B cell (primary cell): Measurements from ENCODE around the gene CADM1. TPM values are rescaled to one million over a fixed set of nuclear protein-coding genes. Genes with fewer than 3 reads are reported as not detected.

ENCODE experiments used
- ATAC-seq: fragments of 200-7000 bp; cut with Tn5 transposase; one replicate; pipeline ENCODE4 v1.10.0; 2021; ENCODE audit warnings: low read depth, mild to moderate bottlenecking, moderate number of reproducible peaks, moderate library complexity
- CTCF ChIA-PET: fragments of 350-600 bp; sonication (Branson Sonifier 250); formaldehyde crosslinking; loops from one replicate; lab custom pipeline; 2021; ENCODE audit warnings: antibody characterized with exemption, inconsistent platforms; lab: Charles Lee
- POLR2A ChIA-PET: fragments of 350-600 bp; sonication (Branson Sonifier 250); formaldehyde crosslinking; loops from one replicate; lab custom pipeline; 2021; ENCODE audit warnings: antibody characterized with exemption; lab: Charles Lee
- DNase-seq: peaks from one replicate; pipeline ENCODE4 v3.0.0; 2013
- H2AFZ ChIP-seq: 2 replicates; pipeline ENCODE4 v1.6.1; 2012; ENCODE audit warnings: mild to moderate bottlenecking, low read depth, low read length; ENCODE audit not compliant: insufficient read depth, poor library complexity, severe bottlenecking
- H3K27ac ChIP-seq, 2 donors: 1 replicate in 1 of 2; 2 replicates in 1 of 2; pipeline ENCODE4 v1.5.1; 2012 to 2013; ENCODE audit warnings: low read length in 2 of 2, mild to moderate bottlenecking in 2 of 2, moderate library complexity in 1 of 2
- H3K27me3 ChIP-seq, 4 experiments: fragments of 200-600 bp in 1 of 4; sonication (generic) in 1 of 4; replicated peaks in 1 of 4; 1 replicate in 2 of 4; 2 replicates in 2 of 4; pipeline versions ENCODE4 v1.6.1 to v1.7.0; 2013 to 2016; ENCODE audit warnings: low read length in 3 of 4, mild to moderate bottlenecking in 2 of 4, mixed read lengths in 1 of 4, moderate library complexity in 1 of 4; ENCODE audit not compliant: insufficient read depth in 4 of 4, control insufficient read depth in 3 of 4; ENCODE audit errors: control extremely low read depth in 1 of 4
- H3K36me3 ChIP-seq, 2 experiments: replicated peaks in 1 of 2; 1 replicate in 1 of 2; 2 replicates in 1 of 2; pipeline versions ENCODE4 v1.6.1 to v1.7.1; 2013; ENCODE audit warnings: low read length in 1 of 2; ENCODE audit not compliant: insufficient read depth in 2 of 2, control insufficient read depth in 1 of 2; ENCODE audit errors: control extremely low read depth in 1 of 2, extremely low read depth in 1 of 2
- H3K4me1 ChIP-seq, 2 donors: fragments of 200-600 bp in 1 of 2; sonication (generic) in 1 of 2; 1 replicate in 1 of 2; 2 replicates in 1 of 2; pipeline versions ENCODE4 v1.5.1 to v1.6.1; 2013 to 2017; ENCODE audit warnings: low read length in 2 of 2; ENCODE audit not compliant: control insufficient read depth in 2 of 2, insufficient read depth in 2 of 2
- H3K4me2 ChIP-seq: replicated peaks from 2 replicates; pipeline ENCODE3; 2012; ENCODE audit warnings: mild to moderate bottlenecking, low read depth, low read length; ENCODE audit not compliant: poor library complexity, severe bottlenecking
- H3K4me3 ChIP-seq, 5 experiments: fragments of 200-600 bp in 1 of 5; sonication (generic) in 1 of 5; 1 replicate in 3 of 5; 2 replicates in 2 of 5; pipeline versions ENCODE4 v1.5.1 to v1.7.0; 2011 to 2016; ENCODE audit warnings: low read length in 4 of 5, mild to moderate bottlenecking in 4 of 5, low read depth in 2 of 5, control low read depth in 1 of 5, moderate library complexity in 1 of 5; ENCODE audit not compliant: insufficient read depth in 1 of 5; ENCODE audit errors: control extremely low read depth in 1 of 5, extremely low read depth in 1 of 5
- H3K79me2 ChIP-seq: fragments of 200-600 bp; sonication (generic); one replicate; pipeline ENCODE4 v1.6.0; 2016; ENCODE audit warnings: low read length; ENCODE audit not compliant: control insufficient read depth, insufficient read depth
- H3K9ac ChIP-seq: fragments of 200-600 bp; sonication (generic); 2 replicates; pipeline ENCODE4 v1.6.1; 2017; ENCODE audit warnings: mild to moderate bottlenecking, low read length, moderate library complexity
- H3K9me3 ChIP-seq, 3 donors: one replicate each; pipeline versions ENCODE4 v1.6.1 to v1.7.1; 2013; ENCODE audit warnings: low read length in 2 of 3; ENCODE audit not compliant: control insufficient read depth in 2 of 3, insufficient read depth in 1 of 3; ENCODE audit errors: control extremely low read depth in 1 of 3
- H4K20me1 ChIP-seq: 2 replicates; pipeline ENCODE4 v1.6.0; 2012; ENCODE audit warnings: mild to moderate bottlenecking, low read length; ENCODE audit not compliant: insufficient read depth, control insufficient read depth, poor library complexity, severe bottlenecking
- H3K27ac Mint-ChIP-seq: one replicate; pipeline ENCODE4 v1.8.0; 2021; ENCODE audit warnings: mixed read lengths
- H3K27me3 Mint-ChIP-seq: one replicate; pipeline ENCODE4 v1.8.0; 2021; ENCODE audit warnings: mixed read lengths
- H3K4me1 Mint-ChIP-seq: one replicate; pipeline ENCODE4 v1.8.0; 2021; ENCODE audit warnings: mixed read lengths
- H3K4me3 Mint-ChIP-seq: one replicate; pipeline ENCODE4 v1.8.0; 2021; ENCODE audit warnings: mixed read lengths
- H3K9me3 Mint-ChIP-seq: one replicate; pipeline ENCODE4 v1.8.0; 2022; ENCODE audit warnings: mixed read lengths; ENCODE audit not compliant: insufficient read depth
- CTCF ChIP-seq: fragments of 200-600 bp; IDR thresholded peaks from one replicate; pipeline ENCODE4 v1.8.0; 2022; ENCODE audit warnings: antibody characterized with exemption, mild to moderate bottlenecking
- EZH2 ChIP-seq: IDR thresholded peaks from 2 replicates; pipeline ENCODE4 v1.6.1; 2012; ENCODE audit warnings: borderline replicate concordance, low read depth, mild to moderate bottlenecking, moderate library complexity, low read length; ENCODE audit not compliant: insufficient read depth, poor library complexity, severe bottlenecking
- WGBS: methylation state at CpG from one replicate; pipeline ENCODE4 v1.1.5; 2013; ENCODE audit warnings: missing lambda C conversion rate; ENCODE audit not compliant: insufficient coverage; 5-methylcytosine and 5-hydroxymethylcytosine counted together
- intact Hi-C: fragments of 100-400 bp; cut with micrococcal nuclease; formaldehyde crosslinking; loops from one replicate; pipeline ENCODE4 v1.10.0; 2022
- polyA plus RNA-seq: library from polyadenylated mRNA; depleted of rRNA; stranded (reverse); fragments of >200 nt; gene quantifications from 2 replicates; pipeline ENCODE4 v1.2.3, GENCODE V29; 2012
- total RNA-seq, 2 donors: library from RNA; stranded (reverse); fragments of 120-200 nt in 1 of 2; gene quantifications; 1 replicate in 1 of 2; 2 replicates in 1 of 2; pipeline versions ENCODE4 v1.2.3 to v1.2.4, GENCODE V29; 2013 to 2022

CADM1 gene
- total and polyA plus RNA-seq, 2 donors (not counting 1 experiment from before 2014, with no cell fraction given): 0.43 to 0.49 TPM

GRCh38 chr11:115550291-115551059 lies 46.3 kb upstream of the CADM1 start:
- 87% methylated on average over 12 of the region's 17 CpGs for WGBS
- Histone ChIP-seq H3K9me3 (peaks cover 0 to 3% (median 0%) of the 10 kb centered on the region in 3 donors), H3K9ac (no peak overlapping the region), H3K27me3 (no peaks in the 10 kb centered on the region), H3K4me3 (no peak overlapping the region), H3K4me1 (no peaks in the 10 kb centered on the region), H3K79me2 (no peaks in the 10 kb centered on the region), H2AFZ (no peak overlapping the region), H3K4me2 (no peak overlapping the region), H3K27ac (no peak overlapping the region), H4K20me1 (no peaks in the 10 kb centered on the region), H3K36me3 (no peaks in the 10 kb centered on the region)
- Mint-ChIP-seq H3K27ac (no peak overlapping the region), H3K4me1 (no peaks in the 10 kb centered on the region), H3K27me3 (peaks cover 3% of the 10 kb centered on the region), H3K9me3 (no peaks in the 10 kb centered on the region), H3K4me3 (no peak overlapping the region)
- POLR2A ChIA-PET: no interaction called here
- ATAC-seq (no peak), DNase-seq (no peak)
- CTCF ChIA-PET: no interaction called here
- intact Hi-C loops: no loop called here
- TF ChIP-seq CTCF (no peak), EZH2 (no peak)

- H3K27ac Mint-ChIP-seq: no peak overlapping the region
- 35% methylated on average over 10 of the region's 10 CpGs for WGBS
- peaks cover 0 to 3% (median 0%) of the 10 kb centered on the region in 3 donors for H3K9me3 ChIP-seq
- H3K4me1 ChIP-seq: no peaks in the 10 kb centered on the region
- ATAC-seq: no peak
- no peak for DNase-seq
- ChIA-PET CTCF (no interaction called here), POLR2A (no interaction called here)
- H3K27ac ChIP-seq: no peak overlapping the region
- TF ChIP-seq EZH2 (no peak), CTCF (no peak)
- no peaks in the 10 kb centered on the region for H3K4me1 Mint-ChIP-seq
- no peaks in the 10 kb centered on the region for H3K79me2 ChIP-seq
- H3K27me3 ChIP-seq: no peaks in the 10 kb centered on the region
- H3K36me3 ChIP-seq: no peaks in the 10 kb centered on the region
- H2AFZ ChIP-seq: no peak overlapping the region
- no peaks in the 10 kb centered on the region for H3K9me3 Mint-ChIP-seq
- no peaks in the 10 kb centered on the region for H4K20me1 ChIP-seq
- no peak overlapping the region for H3K9ac ChIP-seq
- no peak overlapping the region for H3K4me3 Mint-ChIP-seq
- H3K27me3 Mint-ChIP-seq: peaks cover 3% of the 10 kb centered on the region
- no peak overlapping the region for H3K4me3 ChIP-seq
- no peak overlapping the region for H3K4me2 ChIP-seq
- intact Hi-C loops: no loop called here
These were observed 44.8 kb upstream of the CADM1 start for GRCh38 chr11:115548878-115549528.
